Measurements from ENCODE around the gene IRX5. TPM values are rescaled to one million over a fixed set of nuclear protein-coding genes. Genes with fewer than 3 reads are reported as not detected.

The IRX5 gene
- total RNA-seq, 4 donors from 2014 or later: 0.40 to 0.47 TPM; not detected in 2

DNA sequence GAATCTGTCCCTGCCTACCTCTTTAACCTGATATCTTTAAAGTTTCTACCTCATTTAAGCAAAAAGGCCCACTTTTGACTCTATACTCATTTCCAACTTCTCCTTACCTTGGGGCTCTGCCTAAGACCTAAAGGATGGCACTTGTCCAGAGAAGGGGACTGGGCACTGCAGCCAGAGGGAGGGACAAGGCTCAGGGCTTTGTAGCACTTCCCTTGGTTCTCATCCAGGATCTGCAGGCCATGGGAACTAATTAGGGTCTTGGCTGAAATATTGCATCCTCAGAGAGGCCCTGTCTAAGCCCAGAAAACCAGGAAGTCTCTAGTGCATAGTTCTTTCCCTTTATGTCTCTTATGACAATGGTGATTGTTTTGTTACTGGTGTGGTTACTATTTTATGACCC is 37.3 kb downstream of the IRX5 start:
- H3K27ac ChIP-seq: no peak overlapping the region
- no peaks in the 10 kb centered on the region for H3K4me1 ChIP-seq
- H3K36me3 ChIP-seq: no peaks in the 10 kb centered on the region
- peaks cover 0 to 8% (median 0%) of the 10 kb centered on the region in 3 donors for H3K9me3 ChIP-seq
- H3K27me3 ChIP-seq: peaks cover 16% of the 10 kb centered on the region
- TF ChIP-seq POLR2A (IDR thresholded peaks at IDR 0.05) (no peak), POLR2AphosphoS5 (IDR thresholded peaks at IDR 0.05) (no peak), EP300 (IDR thresholded peaks at IDR 0.05) (no peak)
- TF ChIP-seq, protein P1, sequence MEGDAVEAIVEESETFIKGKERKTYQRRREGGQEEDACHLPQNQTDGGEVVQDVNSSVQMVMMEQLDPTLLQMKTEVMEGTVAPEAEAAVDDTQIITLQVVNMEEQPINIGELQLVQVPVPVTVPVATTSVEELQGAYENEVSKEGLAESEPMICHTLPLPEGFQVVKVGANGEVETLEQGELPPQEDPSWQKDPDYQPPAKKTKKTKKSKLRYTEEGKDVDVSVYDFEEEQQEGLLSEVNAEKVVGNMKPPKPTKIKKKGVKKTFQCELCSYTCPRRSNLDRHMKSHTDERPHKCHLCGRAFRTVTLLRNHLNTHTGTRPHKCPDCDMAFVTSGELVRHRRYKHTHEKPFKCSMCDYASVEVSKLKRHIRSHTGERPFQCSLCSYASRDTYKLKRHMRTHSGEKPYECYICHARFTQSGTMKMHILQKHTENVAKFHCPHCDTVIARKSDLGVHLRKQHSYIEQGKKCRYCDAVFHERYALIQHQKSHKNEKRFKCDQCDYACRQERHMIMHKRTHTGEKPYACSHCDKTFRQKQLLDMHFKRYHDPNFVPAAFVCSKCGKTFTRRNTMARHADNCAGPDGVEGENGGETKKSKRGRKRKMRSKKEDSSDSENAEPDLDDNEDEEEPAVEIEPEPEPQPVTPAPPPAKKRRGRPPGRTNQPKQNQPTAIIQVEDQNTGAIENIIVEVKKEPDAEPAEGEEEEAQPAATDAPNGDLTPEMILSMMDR (IDR thresholded peaks at IDR 0.05): no peak
- no peak for ATAC-seq
- H3K4me3 ChIP-seq: no peak overlapping the region

- WGBS, 2 donors (ENCODE audit: low coverage in 1 of 2): 83 to 84% methylated on average over 6 of the region's 6 CpGs
Observed at GRCh38 chr16:54968784-54969183, 38.1 kb downstream of the IRX5 start.

GRCh38 chr16:54970016-54970415 is 39.4 kb downstream of the IRX5 start:
- Histone ChIP-seq H3K4me3 (no peak overlapping the region), H3K27ac (no peak overlapping the region), H3K27me3 (peaks cover 6% of the 10 kb centered on the region), H3K36me3 (no peaks in the 10 kb centered on the region), H3K4me1 (no peaks in the 10 kb centered on the region), H3K9me3 (peaks cover 0 to 8% (median 0%) of the 10 kb centered on the region in 3 donors)
- TF ChIP-seq EP300 (IDR thresholded peaks at IDR 0.05) (no peak), POLR2AphosphoS5 (IDR thresholded peaks at IDR 0.05) (no peak), POLR2A (IDR thresholded peaks at IDR 0.05) (no peak)
- TF ChIP-seq, protein P1 (IDR thresholded peaks at IDR 0.05): no peak
- ATAC-seq: no peak
- 81 to 86% methylated on average over 3 to 5 of the region's 5 CpGs for WGBS, 2 donors (ENCODE audit: low coverage in 1 of 2)

More at GRCh38 chr16:54968784-54969183, 38.1 kb downstream of the IRX5 start:
- Histone ChIP-seq H3K4me1 (no peaks in the 10 kb centered on the region), H3K27me3 (peaks cover 11% of the 10 kb centered on the region), H3K4me3 (no peak overlapping the region), H3K27ac (no peak overlapping the region), H3K9me3 (peaks cover 0 to 8% (median 0%) of the 10 kb centered on the region in 3 donors), H3K36me3 (no peaks in the 10 kb centered on the region)
- no peak for ATAC-seq
- TF ChIP-seq POLR2AphosphoS5 (IDR thresholded peaks at IDR 0.05) (no peak), EP300 (IDR thresholded peaks at IDR 0.05) (no peak), POLR2A (IDR thresholded peaks at IDR 0.05) (no peak)
- TF ChIP-seq, protein P1 (IDR thresholded peaks at IDR 0.05): no peak

- peaks cover 0 to 8% (median 0%) of the 10 kb centered on the region in 3 donors for H3K9me3 ChIP-seq
- TF ChIP-seq, protein P1 (IDR thresholded peaks at IDR 0.05): no peak
- TF ChIP-seq POLR2A (IDR thresholded peaks at IDR 0.05): no peak
- no peak for TF ChIP-seq EP300 (IDR thresholded peaks at IDR 0.05)
- TF ChIP-seq POLR2AphosphoS5 (IDR thresholded peaks at IDR 0.05): no peak
- no peak for ATAC-seq
- WGBS, 2 donors (ENCODE audit: low coverage in 1 of 2): 38 to 42% methylated on average over 4 to 5 of the region's 5 CpGs
- no peak overlapping the region for H3K4me3 ChIP-seq
- no peaks in the 10 kb centered on the region for H3K4me1 ChIP-seq
- H3K36me3 ChIP-seq: no peaks in the 10 kb centered on the region
- peaks cover 6% of the 10 kb centered on the region for H3K27me3 ChIP-seq
- H3K27ac ChIP-seq: no peak overlapping the region
Observed at GRCh38 chr16:54974367-54974766, 43.7 kb downstream of the IRX5 start.

GRCh38 chr16:54976651-54977200 is 46.1 kb downstream of the IRX5 start:
- WGBS, 2 donors (ENCODE audit: low coverage in 1 of 2): 84 to 85% methylated on average over 8 to 9 of the region's 13 CpGs
- no peaks in the 10 kb centered on the region for H3K4me1 ChIP-seq
- peaks cover 10% of the 10 kb centered on the region for H3K27me3 ChIP-seq
- H3K36me3 ChIP-seq: no peaks in the 10 kb centered on the region
- H3K9me3 ChIP-seq: no peaks in the 10 kb centered on the region
- H3K4me3 ChIP-seq: no peak overlapping the region
- TF ChIP-seq, protein P1 (IDR thresholded peaks at IDR 0.05): no peak
- TF ChIP-seq POLR2AphosphoS5 (IDR thresholded peaks at IDR 0.05) (no peak), EP300 (IDR thresholded peaks at IDR 0.05) (no peak), POLR2A (IDR thresholded peaks at IDR 0.05) (no peak)
- ATAC-seq: no peak
- H3K27ac ChIP-seq: no peak overlapping the region

All from gastroesophageal sphincter (tissue), 4 donors.